Left ventricle myocardium inferior (tissue), 1 donor: Measurements from ENCODE around the gene IPCEF1. TPM values are rescaled to one million over a fixed set of nuclear protein-coding genes. Genes with fewer than 3 reads are reported as not detected.

Experiments used
- DNase-seq: peaks from one replicate; pipeline ENCODE4 v3.0.0-alpha.2; 2020
- H3K27ac ChIP-seq: fragments of 200-600 bp; replicated peaks from 2 replicates; pipeline ENCODE4 v1.8.0; 2021
- H3K27me3 ChIP-seq: fragments of 200-600 bp; 2 replicates; pipeline ENCODE4 v1.8.0; 2021; ENCODE audit warnings: low read depth
- H3K36me3 ChIP-seq: fragments of 200-600 bp; 2 replicates; pipeline ENCODE4 v1.8.0; 2021
- H3K4me1 ChIP-seq: fragments of 200-600 bp; 2 replicates; pipeline ENCODE4 v1.8.0; 2021
- H3K4me3 ChIP-seq: fragments of 200-600 bp; 2 replicates; pipeline ENCODE4 v1.8.0; 2021; ENCODE audit warnings: mild to moderate bottlenecking, moderate library complexity
- H3K9me3 ChIP-seq: fragments of 200-600 bp; replicated peaks from 2 replicates; pipeline ENCODE4 v1.8.0; 2021
- CTCF ChIP-seq: fragments of 200-600 bp; IDR thresholded peaks from 2 replicates; pipeline ENCODE4 v1.8.0; 2021; ENCODE audit warnings: antibody characterized with exemption, mild to moderate bottlenecking, borderline replicate concordance
- intact Hi-C: fragments of 100-400 bp; cut with micrococcal nuclease; formaldehyde crosslinking; loops from one replicate; pipeline ENCODE4 v1.11.0; 2022
- total RNA-seq: library from RNA; stranded (reverse); fragmentation: NEBNext Ultra II Directional; extraction: Animal tissue kit (Norgen Biotek cat#: 25700); gene quantifications from one replicate; pipeline ENCODE4 v1.2.1, GENCODE V29; 2021
- donor health status: DM: no; HTN: yes; CAD: no; lungs with severe emphysema.

IPCEF1 gene
- total RNA-seq, 1 donor from 2014 or later, result 1.7 TPM

- no peak overlapping the region for H3K4me3 ChIP-seq
- no peaks in the 10 kb centered on the region for H3K36me3 ChIP-seq
- peaks cover 4% of the 10 kb centered on the region for H3K9me3 ChIP-seq
- no peaks in the 10 kb centered on the region for H3K27me3 ChIP-seq
- no peaks in the 10 kb centered on the region for H3K4me1 ChIP-seq
- intact Hi-C loops, result no loop called here
- TF ChIP-seq CTCF, result no peak
- DNase-seq, result no peak
- H3K27ac ChIP-seq, result no peak overlapping the region
Observed at GRCh38 chr6:154167126-154167525, 189.5 kb downstream of the IPCEF1 start.

- Histone ChIP-seq H3K27me3 (no peaks in the 10 kb centered on the region), H3K27ac (no peak overlapping the region), H3K9me3 (peaks cover 4% of the 10 kb centered on the region), H3K4me1 (no peaks in the 10 kb centered on the region), H3K4me3 (no peak overlapping the region), H3K36me3 (no peaks in the 10 kb centered on the region)
- intact Hi-C loops, result no loop called here
- TF ChIP-seq CTCF, result no peak
- DNase-seq, result no peak
Observed at GRCh38 chr6:154166140-154166539, 190.5 kb downstream of the IPCEF1 start.

GRCh38 chr6:154165478-154165877 is 191.1 kb downstream of the IPCEF1 start:
- Histone ChIP-seq H3K4me1 (no peaks in the 10 kb centered on the region), H3K27me3 (no peaks in the 10 kb centered on the region), H3K27ac (no peak overlapping the region), H3K4me3 (no peak overlapping the region), H3K9me3 (peaks cover 4% of the 10 kb centered on the region), H3K36me3 (no peaks in the 10 kb centered on the region)
- no peak for DNase-seq
- TF ChIP-seq CTCF, result no peak
- intact Hi-C loops, result no loop called here

GRCh38 chr6:154164397-154164796 is 192.2 kb downstream of the IPCEF1 start:
- DNase-seq, result no peak
- intact Hi-C loops, result no loop called here
- no peaks in the 10 kb centered on the region for H3K27me3 ChIP-seq
- no peaks in the 10 kb centered on the region for H3K36me3 ChIP-seq
- peaks cover 4% of the 10 kb centered on the region for H3K9me3 ChIP-seq
- H3K4me3 ChIP-seq, result no peak overlapping the region
- no peak overlapping the region for H3K27ac ChIP-seq
- no peak for TF ChIP-seq CTCF
- H3K4me1 ChIP-seq, result no peaks in the 10 kb centered on the region

- H3K4me1 ChIP-seq, result peaks cover 14% of the 10 kb centered on the region
- no peak for DNase-seq
- H3K36me3 ChIP-seq, result no peaks in the 10 kb centered on the region
- intact Hi-C loops, result no loop called here
- no peak overlapping the region for H3K27ac ChIP-seq
- no peak overlapping the region for H3K4me3 ChIP-seq
- H3K9me3 ChIP-seq, result peaks cover 4% of the 10 kb centered on the region
- no peak for TF ChIP-seq CTCF
- no peaks in the 10 kb centered on the region for H3K27me3 ChIP-seq
Observed at GRCh38 chr6:154161689-154162088, 194.9 kb downstream of the IPCEF1 start.

GRCh38 chr6:154159126-154159525 is 197.5 kb downstream of the IPCEF1 start:
- no peak overlapping the region for H3K27ac ChIP-seq
- intact Hi-C loops, result no loop called here
- DNase-seq, result no peak
- TF ChIP-seq CTCF, result no peak
- no peak overlapping the region for H3K4me3 ChIP-seq
- H3K27me3 ChIP-seq, result no peaks in the 10 kb centered on the region
- peaks cover 19% of the 10 kb centered on the region for H3K4me1 ChIP-seq
- no peaks in the 10 kb centered on the region for H3K9me3 ChIP-seq
- H3K36me3 ChIP-seq, result no peaks in the 10 kb centered on the region
